HepG2 (cell line): Measurements from ENCODE around the gene PEX13. TPM values are rescaled to one million over a fixed set of nuclear protein-coding genes. Genes with fewer than 3 reads are reported as not detected.

ENCODE experiments used
- ATF6 ChIP-seq: sonication (generic); formaldehyde crosslinking; conservative IDR thresholded peaks from 2 replicates; pipeline ENCODE4 v1.4.0; 2020; ENCODE audit warnings: missing genetic modification reagents
- ATF7 ChIP-seq, 2 experiments: fragments of 450-650 bp in 1 of 2; sonication (generic) in 1 of 2; formaldehyde crosslinking in 1 of 2; IDR thresholded peaks; 2 replicates each; pipeline versions ENCODE4 v1.4.0 to v1.6.1; 2016 to 2020; ENCODE audit warnings: antibody characterized with exemption in 1 of 2, mild to moderate bottlenecking in 1 of 2, missing genetic modification reagents in 1 of 2
- ATM ChIP-seq: fragments of 450-650 bp; IDR thresholded peaks from 2 replicates; pipeline ENCODE4 v1.7.1; 2017; ENCODE audit warnings: mild to moderate bottlenecking, borderline replicate concordance
- BATF2 ChIP-seq: sonication (generic); formaldehyde crosslinking; IDR thresholded peaks from 2 replicates; pipeline ENCODE4 v1.8.0; 2022; ENCODE audit warnings: mild to moderate bottlenecking, missing genetic modification reagents, moderate library complexity
- BRCA1 ChIP-seq: sonication (generic); formaldehyde crosslinking; IDR thresholded peaks from 2 replicates; pipeline ENCODE4 v1.4.0; 2020; ENCODE audit warnings: missing genetic modification reagents
- ELF4 ChIP-seq: sonication (generic); formaldehyde crosslinking; IDR thresholded peaks from 2 replicates; pipeline ENCODE4 v1.5.0; 2020; ENCODE audit warnings: missing genetic modification reagents, mild to moderate bottlenecking, moderate library complexity, borderline replicate concordance
- FOXK2 ChIP-seq: fragments of 450-650 bp; IDR thresholded peaks from 2 replicates; pipeline ENCODE4 v1.6.1; 2016
- FOXM1 ChIP-seq: sonication (generic); formaldehyde crosslinking; IDR thresholded peaks from 2 replicates; pipeline ENCODE4 v1.5.0; 2020; ENCODE audit warnings: missing genetic modification reagents
- FOXO4 ChIP-seq: sonication (generic); formaldehyde crosslinking; conservative IDR thresholded peaks from 2 replicates; pipeline ENCODE4 v1.8.1; 2023; ENCODE audit warnings: missing genetic modification reagents
- HMG20A ChIP-seq: IDR thresholded peaks from 2 replicates; pipeline ENCODE4 v1.6.1; 2016; ENCODE audit warnings: borderline replicate concordance
- MAX ChIP-seq: IDR thresholded peaks from 2 replicates; pipeline ENCODE4 v1.6.1; 2012; ENCODE audit warnings: inconsistent platforms
- MBD4 ChIP-seq: IDR thresholded peaks from 2 replicates; pipeline ENCODE4 v1.6.1; 2012; ENCODE audit warnings: low read length, inconsistent platforms, borderline replicate concordance
- NCOA5 ChIP-seq: sonication (generic); formaldehyde crosslinking; IDR thresholded peaks from 2 replicates; pipeline ENCODE4 v1.4.0; 2020; ENCODE audit warnings: missing genetic modification reagents
- NR2F1 ChIP-seq, 2 experiments: fragments of 450-650 bp in 1 of 2; formaldehyde crosslinking in 1 of 2; IDR thresholded peaks; 2 replicates each; pipeline versions ENCODE4 v1.5.0 to v1.6.1; 2016 to 2020; ENCODE audit warnings: mild to moderate bottlenecking in 1 of 2, missing compliant biosample characterization in 1 of 2, missing genetic modification reagents in 1 of 2, moderate library complexity in 1 of 2
- PHF5A ChIP-seq: IDR thresholded peaks from one replicate; pipeline ENCODE4 v1.6.1; 2018; ENCODE audit warnings: low read depth, missing genetic modification reagents; ENCODE audit not compliant: unreplicated experiment
- REXO4 ChIP-seq: sonication (generic); formaldehyde crosslinking; IDR thresholded peaks from 2 replicates; pipeline ENCODE4 v1.8.0; 2022; ENCODE audit warnings: missing genetic modification reagents, mild to moderate bottlenecking, borderline replicate concordance
- SP140L ChIP-seq: sonication (generic); formaldehyde crosslinking; IDR thresholded peaks from 2 replicates; pipeline ENCODE4 v1.4.0; 2020; ENCODE audit warnings: missing genetic modification reagents, borderline replicate concordance
- TMF1 ChIP-seq: sonication (generic); formaldehyde crosslinking; IDR thresholded peaks from 2 replicates; pipeline ENCODE4 v1.8.1; 2022; ENCODE audit warnings: low read depth, missing genetic modification reagents
- TSC22D2 ChIP-seq: sonication (generic); formaldehyde crosslinking; IDR thresholded peaks from 2 replicates; pipeline ENCODE4 v1.5.1; 2020; ENCODE audit warnings: missing genetic modification reagents, mild to moderate bottlenecking, borderline replicate concordance
- ZNF766 ChIP-seq: sonication (generic); formaldehyde crosslinking; IDR thresholded peaks from 2 replicates; pipeline ENCODE4 v1.5.0; 2020; ENCODE audit warnings: missing genetic modification reagents, borderline replicate concordance
- ZNF800 ChIP-seq: sonication (generic); formaldehyde crosslinking; IDR thresholded peaks from 2 replicates; pipeline ENCODE4 v1.4.0; 2020; ENCODE audit warnings: missing genetic modification reagents
- ZSCAN20 ChIP-seq: sonication (generic); formaldehyde crosslinking; IDR thresholded peaks from 2 replicates; pipeline ENCODE4 v1.4.0; 2020; ENCODE audit warnings: missing genetic modification reagents, mild to moderate bottlenecking, borderline replicate concordance
- polyA plus RNA-seq, 8 experiments: library from polyadenylated mRNA; depleted of rRNA in 3 of 8; stranded (reverse) in 7 of 8; unstranded in 1 of 8; fragments of >200 nt; fragmentation: Illumina TruSeq in 4 of 8; extraction: Trizol in 4 of 8; gene quantifications; 2 replicates each; pipeline versions ENCODE4 v1.2.1 to v1.2.3, GENCODE V29; 2011 to 2016; ENCODE audit warnings: low read depth in 4 of 8, missing spikeins in 1 of 8, mixed read lengths in 1 of 8; ENCODE audit not compliant: insufficient read depth in 1 of 8
- total RNA-seq, 5 experiments: library from RNA; depleted of rRNA; stranded (reverse); fragments of >200 nt; fragmentation: Illumina TruSeq; extraction: Trizol; gene quantifications; 2 replicates each; pipeline ENCODE4 v1.2.3, GENCODE V29; 2016; ENCODE audit warnings: low read depth in 1 of 5

The PEX13 gene
- total and polyA plus RNA-seq, 2 of the 13 experiments (the other 11 are each of a cell fraction or from before 2014, with no cell fraction given): 47.9 to 75.9 TPM

- TF ChIP-seq FOXO4 (CRISPR knock-in tag) (0 out of 2 replicates have a peak, but pooled peaks have one; percentile 35), TMF1 (CRISPR knock-in tag) (no peak), PHF5A (CRISPR knock-in tag) (peak; percentile 81), ATF7 (IDR thresholded peaks at IDR 0.05) (no peak; the same call in 1 of the 2 replicates), ATF7 (CRISPR knock-in tag; IDR thresholded peaks at IDR 0.05) (no peak), FOXM1 (CRISPR knock-in tag) (peak; percentile 38; the same call in 1 of the 2 replicates), ATM (no peak), BRCA1 (CRISPR knock-in tag) (peak; percentile 75; the same call in 1 of the 2 replicates), NR2F1 (CRISPR knock-in tag; IDR thresholded peaks at IDR 0.05) (0 out of 4 replicates have a peak, but pooled peaks of 1 of the 2 experiments have one; percentile 6), REXO4 (CRISPR knock-in tag) (no peak), BATF2 (no peak), SP140L (CRISPR knock-in tag) (peak; percentile 92; the same call in 1 of the 2 replicates), MAX (peak; percentile 56; the same call in 1 of the 2 replicates), ZNF766 (0 out of 2 replicates have a peak, but pooled peaks have one; percentile 10), NCOA5 (CRISPR knock-in tag) (peak; percentile 75; the same call in 1 of the 2 replicates), ZSCAN20 (CRISPR knock-in tag) (peak; percentile 57; the same call in 1 of the 2 replicates), FOXK2 (peak; percentile 73; the same call in 1 of the 2 replicates), ZNF800 (CRISPR knock-in tag) (peak; percentile 4; the same call in 1 of the 2 replicates), ELF4 (peak; percentile 51; the same call in 1 of the 2 replicates), HMG20A (CRISPR knock-in tag) (peak; percentile 85; the same call in 1 of the 2 replicates), MBD4 (0 out of 2 replicates have a peak, but pooled peaks have one; percentile 30), TSC22D2 (CRISPR knock-in tag) (peak; percentile 33; the same call in 1 of the 2 replicates), ATF6 (no peak)
Measured at GRCh38 chr2:61018318-61018755, 817 bp downstream of the PEX13 start (continued).
